Choroid plexus epithelial cell (primary cell): ENCODE measurements around the gene LCN15.

Experiments
- DNase-seq: peaks from one replicate; pipeline ENCODE4 v3.0.0-alpha.2; 2010; ENCODE audit warnings: low read depth
- H3K4me3 ChIP-seq: 2 replicates; pipeline ENCODE4 v1.5.1; 2011; ENCODE audit warnings: low read depth, mild to moderate bottlenecking, control low read depth, low read length, moderate library complexity
- TF ChIP-seq, protein P1 (sequence below): conservative IDR thresholded peaks from 2 replicates; pipeline ENCODE4 v1.5.1; 2011; ENCODE audit warnings: low read depth, mild to moderate bottlenecking, control low read depth, inconsistent platforms, low read length, moderate library complexity

Gene LCN15

DNA sequence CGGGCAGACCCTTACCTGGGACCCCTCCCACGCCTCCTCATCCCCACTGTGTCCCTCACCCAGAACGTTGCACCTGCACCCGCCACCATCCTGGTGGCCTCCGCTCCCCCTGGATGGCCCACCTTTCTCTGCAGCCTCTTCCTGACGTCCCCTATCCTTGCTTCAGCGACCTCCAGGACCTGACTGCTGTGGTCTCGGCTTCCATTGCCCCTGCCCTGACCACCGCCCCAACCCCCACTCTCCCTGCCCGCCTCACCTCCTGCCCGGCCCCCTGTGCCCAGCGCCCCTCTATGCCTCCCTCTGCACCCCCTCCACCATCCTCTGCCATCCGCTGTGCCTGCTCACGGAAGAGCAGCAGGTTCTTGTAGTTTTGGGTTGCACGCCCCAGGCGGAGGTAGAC is 23.8 kb downstream of the LCN15 start:
- TF ChIP-seq, protein P1, sequence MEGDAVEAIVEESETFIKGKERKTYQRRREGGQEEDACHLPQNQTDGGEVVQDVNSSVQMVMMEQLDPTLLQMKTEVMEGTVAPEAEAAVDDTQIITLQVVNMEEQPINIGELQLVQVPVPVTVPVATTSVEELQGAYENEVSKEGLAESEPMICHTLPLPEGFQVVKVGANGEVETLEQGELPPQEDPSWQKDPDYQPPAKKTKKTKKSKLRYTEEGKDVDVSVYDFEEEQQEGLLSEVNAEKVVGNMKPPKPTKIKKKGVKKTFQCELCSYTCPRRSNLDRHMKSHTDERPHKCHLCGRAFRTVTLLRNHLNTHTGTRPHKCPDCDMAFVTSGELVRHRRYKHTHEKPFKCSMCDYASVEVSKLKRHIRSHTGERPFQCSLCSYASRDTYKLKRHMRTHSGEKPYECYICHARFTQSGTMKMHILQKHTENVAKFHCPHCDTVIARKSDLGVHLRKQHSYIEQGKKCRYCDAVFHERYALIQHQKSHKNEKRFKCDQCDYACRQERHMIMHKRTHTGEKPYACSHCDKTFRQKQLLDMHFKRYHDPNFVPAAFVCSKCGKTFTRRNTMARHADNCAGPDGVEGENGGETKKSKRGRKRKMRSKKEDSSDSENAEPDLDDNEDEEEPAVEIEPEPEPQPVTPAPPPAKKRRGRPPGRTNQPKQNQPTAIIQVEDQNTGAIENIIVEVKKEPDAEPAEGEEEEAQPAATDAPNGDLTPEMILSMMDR = no peak
- DNase-seq = no peak
- H3K4me3 ChIP-seq = no peak overlapping the region

DNA sequence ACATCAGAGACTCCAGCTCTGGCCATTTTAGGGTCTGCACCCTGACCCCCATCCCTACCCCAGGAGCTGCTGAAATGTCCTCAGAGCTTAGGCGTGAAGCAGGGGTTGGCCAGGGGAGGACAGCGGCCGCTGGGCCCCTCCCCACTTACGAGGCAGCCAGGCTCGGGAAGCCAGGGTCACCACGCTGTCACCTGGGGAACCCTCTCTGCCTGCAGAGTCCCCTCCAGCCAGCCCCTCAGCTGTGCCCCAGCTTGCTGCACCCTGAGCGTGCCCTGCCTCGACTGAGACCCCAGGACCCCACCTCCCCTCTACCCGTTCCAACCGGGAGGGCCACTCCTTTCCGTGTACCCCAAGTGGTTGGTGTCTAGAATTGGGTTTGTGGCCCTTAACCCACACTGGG is 24.2 kb downstream of the LCN15 start:
- no peak for DNase-seq
- TF ChIP-seq, protein P1 = no peak
- H3K4me3 ChIP-seq = no peak overlapping the region

DNA sequence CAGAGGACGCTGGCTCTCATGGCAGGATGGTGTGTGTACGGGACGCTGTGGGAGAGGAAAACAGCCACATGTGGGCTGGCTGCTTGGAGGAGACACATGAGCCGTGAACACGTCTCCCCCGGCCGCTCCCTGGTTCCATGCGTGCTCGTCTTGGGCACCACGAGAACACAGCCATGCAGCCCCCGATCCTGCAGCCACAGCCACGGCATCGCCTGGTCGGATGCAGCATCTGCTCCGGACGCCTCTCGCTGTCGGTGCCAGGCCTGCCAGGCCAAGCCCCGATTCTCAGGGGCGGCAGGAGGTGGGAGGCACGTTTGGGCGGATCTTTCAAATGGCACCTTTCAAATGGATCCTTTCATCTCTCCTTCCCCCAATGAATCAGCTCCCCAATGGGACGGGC is 24.8 kb downstream of the LCN15 start:
- no peak overlapping the region for H3K4me3 ChIP-seq
- TF ChIP-seq, protein P1 = no peak
- no peak for DNase-seq

DNA sequence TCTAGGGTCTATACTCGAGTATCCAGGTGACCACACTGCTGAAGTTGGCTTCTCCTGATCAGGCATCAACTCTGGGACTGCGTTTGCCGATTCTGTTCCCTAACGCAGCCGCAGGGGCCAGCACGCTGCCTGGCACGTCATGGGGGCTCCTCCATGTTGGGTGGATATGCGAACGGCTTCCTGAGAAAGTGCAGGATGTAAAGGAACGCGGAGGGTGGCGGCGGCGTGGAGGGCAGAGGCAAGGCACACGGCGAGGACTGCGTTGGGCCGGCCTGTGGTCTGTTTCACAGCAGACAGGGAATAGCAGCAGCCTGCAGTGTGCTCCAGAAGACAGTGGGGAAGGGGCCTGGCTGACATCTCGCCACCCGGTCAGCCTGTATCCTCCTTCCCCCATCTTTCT is 25.4 kb downstream of the LCN15 start:
- DNase-seq = no peak

DNA sequence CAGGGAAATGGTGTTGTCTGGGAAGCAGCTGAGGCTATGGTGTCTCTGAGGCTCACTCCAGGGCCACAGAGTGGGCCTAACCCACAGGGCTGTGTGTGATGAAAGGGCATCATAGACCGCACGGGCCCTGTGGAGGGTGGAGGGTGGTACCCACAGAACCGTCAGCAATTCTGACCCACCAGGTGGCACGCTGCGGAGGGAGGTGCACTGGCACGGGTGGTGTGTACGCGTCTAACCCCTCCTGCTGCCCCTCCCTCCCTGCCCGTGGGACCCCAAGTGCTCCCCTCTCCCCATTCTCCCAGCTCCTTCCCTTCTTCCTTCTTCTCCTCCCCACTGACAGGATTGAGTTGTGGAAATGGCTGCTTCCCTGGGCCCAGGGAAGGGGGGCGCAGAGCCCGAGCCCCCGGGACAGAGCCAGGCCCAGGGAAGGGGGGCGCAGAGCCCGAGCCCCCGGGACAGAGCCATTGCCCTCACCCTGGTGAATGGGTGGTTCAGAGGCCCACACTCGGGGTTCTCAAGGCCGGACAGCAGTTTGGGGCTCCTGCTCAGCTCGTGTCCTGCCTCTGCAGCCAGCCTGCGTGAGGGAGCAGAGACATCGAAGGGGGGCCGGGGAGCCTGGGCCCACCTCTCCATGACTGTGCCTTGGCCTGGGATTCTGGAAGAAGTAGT is 28.4 kb downstream of the LCN15 start:
- no peak for DNase-seq
- TF ChIP-seq, protein P1 = no peak
- H3K4me3 ChIP-seq = no peak overlapping the region

More for the DNA sequence above, 25.4 kb downstream of the LCN15 start:
- TF ChIP-seq, protein P1 = no peak
- no peak overlapping the region for H3K4me3 ChIP-seq

DNA sequence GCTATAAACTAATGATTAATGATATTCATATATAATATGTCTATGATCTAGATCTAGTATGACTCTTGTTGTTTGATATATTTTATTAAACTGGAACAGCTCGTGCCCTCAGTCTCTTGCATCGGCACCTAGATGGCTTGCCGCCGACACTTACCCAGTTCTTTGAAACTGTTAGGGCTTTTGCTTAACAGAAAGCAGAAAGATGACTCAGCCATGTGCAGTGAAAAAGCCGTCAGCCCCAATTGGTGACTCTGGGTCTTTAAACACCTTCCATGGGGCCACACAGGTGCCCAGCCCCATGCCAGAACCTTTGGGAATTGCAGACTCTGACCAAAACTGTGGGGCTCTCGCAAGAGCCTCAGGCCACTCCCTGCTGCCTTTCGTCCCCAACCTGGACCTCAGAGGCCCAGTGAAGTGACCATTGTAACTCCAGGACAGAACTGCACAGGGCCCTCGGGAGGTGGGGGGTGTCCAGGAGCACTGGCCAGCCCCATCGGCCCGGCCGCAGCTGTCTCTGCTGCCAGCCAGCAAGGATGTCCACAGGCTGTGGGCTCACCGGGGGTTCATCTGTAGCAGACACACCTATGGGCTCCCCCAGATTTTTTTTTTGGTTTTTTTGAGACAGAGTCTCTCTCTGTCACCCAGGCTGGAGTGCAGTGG is 29.4 kb downstream of the LCN15 start:
- DNase-seq = no peak
- H3K4me3 ChIP-seq = no peak overlapping the region
- TF ChIP-seq, protein P1 = no peak

DNA sequence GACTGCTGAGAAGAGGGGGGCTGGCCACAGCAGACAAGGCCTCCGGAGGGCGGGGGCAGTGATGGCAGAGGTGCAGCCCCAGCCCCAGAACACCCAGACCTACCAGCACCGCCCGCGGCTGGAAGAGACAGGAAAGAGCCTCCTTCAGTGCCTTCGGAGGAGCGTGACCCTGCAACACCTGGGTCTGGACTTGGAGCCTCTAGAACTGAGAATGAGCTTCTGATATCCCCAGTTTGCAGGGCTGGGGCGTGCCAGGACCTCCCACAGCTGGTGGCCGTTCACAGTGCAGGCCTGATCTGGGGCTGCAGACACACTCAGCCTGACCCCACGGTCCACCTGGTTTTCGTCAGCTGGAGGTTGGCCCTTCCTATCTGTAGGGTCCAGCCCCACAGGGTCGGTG is 30.7 kb downstream of the LCN15 start:
- no peak overlapping the region for H3K4me3 ChIP-seq
- TF ChIP-seq, protein P1 = no peak
- no peak for DNase-seq
